ENCODE data around the gene DUSP3.

DUSP3 gene

DNA sequence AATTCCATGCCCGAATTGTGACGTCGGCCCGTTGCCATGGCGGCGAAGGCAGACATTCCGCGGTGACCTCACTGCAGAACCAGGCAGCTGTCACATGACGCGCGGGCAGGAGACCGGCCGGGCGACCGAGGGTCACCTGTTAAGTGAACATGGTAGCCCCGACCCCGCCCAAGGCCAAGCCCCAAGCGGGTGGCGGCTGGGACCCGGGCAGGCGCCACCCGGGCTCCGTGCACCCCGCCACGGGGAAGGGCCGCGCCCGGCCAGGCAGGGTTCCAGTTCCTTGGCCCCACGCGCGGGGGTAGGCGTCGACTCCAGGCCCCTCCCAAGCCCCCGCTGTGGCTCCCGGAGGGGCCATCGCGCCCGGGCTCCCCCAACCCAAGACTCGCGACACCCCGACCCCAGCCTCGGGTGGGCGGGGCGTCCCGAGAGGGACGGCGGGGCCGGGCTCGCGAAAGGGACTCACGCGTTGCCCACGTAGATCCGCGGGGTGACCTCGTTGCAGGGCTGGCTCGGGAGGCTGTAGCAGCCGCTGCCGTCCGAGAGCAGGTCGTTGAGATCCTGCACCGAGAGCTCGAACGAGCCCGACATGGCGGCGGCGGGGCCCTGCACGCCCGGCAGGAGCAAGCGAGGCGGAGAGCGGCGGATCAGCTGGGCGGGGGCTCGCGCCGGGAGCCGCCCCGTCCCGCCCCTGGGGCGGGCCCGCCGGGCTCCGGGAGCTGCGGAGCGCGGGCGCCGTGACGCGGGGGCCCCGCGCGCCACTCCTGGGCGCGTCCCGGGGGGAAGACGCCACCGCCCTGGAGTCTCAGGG is at the start of gene DUSP3:
DUSP3 (minus strand) TSS at position 641 of the 808 bp plus-strand sequence; CDS start at position 588, 53 bp downstream.
- peak in 1 of 2 donors; percentile 66 for DNase-seq (ENCODE audit: low read depth in 2 of 2)

DNA sequence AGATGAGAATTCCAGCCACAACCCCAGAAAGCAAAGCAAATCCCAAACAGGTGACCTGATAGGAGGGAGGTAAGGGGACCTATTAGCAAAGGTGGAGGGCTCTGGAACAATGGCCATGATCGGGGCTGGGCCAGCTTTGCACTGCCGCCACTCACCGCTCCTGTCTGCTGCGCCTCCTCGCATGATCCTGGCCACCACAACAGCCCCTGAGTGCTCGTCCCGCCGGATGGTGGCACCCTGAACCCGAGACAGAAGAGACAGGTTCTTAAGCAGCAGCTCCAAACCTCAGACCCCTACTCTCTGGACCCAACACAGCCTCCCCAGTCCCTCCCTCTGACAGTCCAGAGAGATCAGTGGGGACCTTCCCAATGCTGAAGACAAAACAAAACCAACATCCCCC is 48.8 kb upstream of the DUSP3 start:
- no peak for DNase-seq (ENCODE audit: low read depth in 2 of 2)

DNA sequence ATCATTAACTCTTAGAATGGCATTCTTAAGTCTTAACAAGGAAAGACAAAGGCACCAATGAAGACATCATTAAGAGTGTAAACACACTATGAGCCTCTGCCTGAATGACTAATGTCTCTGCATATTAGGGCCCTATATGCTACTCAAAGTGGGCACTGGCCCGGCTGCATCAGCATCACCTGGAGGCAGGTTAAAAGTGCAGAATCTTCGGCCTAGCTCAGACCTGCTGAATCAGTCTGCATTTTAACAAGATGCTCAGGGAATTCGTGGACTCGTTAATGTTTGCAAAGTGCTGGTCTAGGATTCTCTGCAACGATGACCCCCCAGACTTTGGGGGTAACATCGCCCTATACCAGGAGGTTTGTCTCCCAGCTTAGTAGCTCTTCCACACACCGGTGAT is 47.4 kb upstream of the DUSP3 start:
- DNase-seq (ENCODE audit: low read depth in 2 of 2), result no peak

DNA sequence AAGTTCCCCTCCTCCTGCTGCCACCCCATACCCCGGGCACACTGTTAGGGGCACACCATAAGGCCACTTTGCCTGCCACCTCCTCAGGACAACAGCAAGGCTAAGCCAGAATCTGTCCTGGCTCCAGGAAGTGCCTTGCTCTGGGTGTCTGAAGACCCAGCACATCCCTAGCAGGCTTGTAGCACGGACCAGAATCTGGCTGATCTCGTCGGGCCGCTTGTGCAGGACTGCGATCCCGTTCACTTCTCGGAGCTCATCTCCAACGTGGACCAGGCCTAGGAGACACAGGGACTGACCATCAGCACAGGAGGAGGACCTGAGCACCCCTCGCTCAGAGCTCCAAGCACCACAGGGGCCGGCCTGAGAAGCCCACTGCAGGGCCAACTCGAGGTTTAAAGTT is 46.8 kb upstream of the DUSP3 start:
- no peak for DNase-seq (ENCODE audit: low read depth in 2 of 2)

DNA sequence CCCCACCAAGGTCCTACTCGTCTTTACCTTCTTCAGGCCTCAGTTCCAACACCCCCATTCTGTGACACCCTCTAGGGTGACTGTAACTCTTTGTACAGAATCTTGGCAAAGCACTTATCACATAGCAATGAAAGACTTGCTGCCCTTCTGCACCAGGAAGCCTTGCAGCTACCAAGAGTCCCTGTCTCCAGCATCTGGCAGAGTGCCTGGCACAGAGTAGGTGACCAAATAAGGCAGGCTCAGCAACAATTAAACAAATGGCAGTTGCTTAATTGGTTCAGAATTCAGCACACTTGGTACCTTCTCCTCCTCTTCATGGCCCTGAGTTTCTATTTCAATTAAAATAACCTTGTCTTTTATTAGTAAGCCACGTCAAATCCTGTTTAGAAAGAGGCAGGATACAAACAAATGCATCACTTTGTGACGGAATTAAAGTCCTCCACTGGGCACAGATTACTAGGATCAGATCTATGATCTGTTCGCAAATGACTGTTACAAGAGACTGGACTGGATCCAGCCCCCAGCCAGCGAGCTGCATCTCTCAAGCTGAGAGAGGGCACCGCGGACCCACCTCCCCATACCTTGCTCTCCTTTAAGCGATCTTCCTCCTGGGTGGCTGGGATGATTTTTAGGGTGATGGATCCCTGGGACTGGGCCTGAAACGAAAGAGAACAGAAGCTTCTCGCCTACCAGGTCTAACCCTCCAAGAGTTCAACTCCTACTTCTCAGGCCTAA is 44.7 kb upstream of the DUSP3 start:
- DNase-seq (ENCODE audit: low read depth in 2 of 2), result no peak

DNA sequence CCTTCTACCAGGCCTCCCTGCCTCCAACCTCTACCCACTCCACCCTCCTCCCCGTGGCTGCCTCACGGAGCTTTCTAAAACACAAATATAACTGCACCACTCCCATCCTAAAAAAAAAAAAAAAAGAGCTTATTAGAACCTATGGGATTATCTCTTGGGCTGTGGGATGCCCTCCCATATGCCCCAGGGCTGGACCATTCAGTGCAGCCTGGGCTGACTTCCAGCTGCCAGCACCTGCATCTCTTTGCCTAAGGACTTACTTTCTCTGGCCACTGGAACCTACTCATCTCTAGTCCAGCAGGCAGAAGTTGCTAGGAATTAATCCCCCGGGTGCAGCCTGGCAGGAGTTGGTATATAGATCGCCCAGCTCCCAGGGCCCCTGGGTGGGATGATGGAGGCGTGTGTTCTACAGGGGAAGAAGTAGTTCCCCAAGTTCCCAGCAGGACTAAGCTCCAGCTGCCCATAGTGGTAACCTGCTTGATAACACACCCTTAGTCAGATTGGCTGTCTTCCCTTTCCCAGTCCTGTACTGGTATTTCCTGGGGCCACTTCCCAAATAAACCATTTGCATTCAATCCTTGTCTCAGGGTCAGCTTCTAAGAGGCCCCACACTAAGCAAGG is 43.9 kb upstream of the DUSP3 start:
- no peak for DNase-seq (ENCODE audit: low read depth in 2 of 2)

DNA sequence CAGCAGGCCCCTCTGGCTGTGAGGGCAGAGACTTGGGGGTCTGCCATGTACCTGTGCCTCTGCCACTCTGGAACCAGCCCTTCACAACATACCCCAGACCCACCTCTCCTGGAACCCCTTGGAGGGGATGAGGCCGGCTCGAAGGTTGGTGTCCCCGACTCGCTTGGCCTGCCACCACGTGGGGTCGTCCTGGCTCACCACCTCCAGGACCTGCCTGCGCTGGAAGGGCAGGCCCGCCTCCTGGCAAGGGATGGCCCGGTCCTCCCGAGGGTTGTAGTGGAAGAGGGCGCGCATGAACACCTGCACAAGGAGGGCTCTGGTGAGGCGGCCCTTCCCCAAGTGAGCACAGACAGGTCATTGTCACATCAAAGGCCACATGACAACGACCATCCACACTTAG is 42.0 kb upstream of the DUSP3 start:
- no peak for DNase-seq (ENCODE audit: low read depth in 2 of 2)

- DNase-seq (ENCODE audit: low read depth in 2 of 2), result no peak
Measured at GRCh38 chr17:43818966-43819365, 40.2 kb upstream of the DUSP3 start.

DNA sequence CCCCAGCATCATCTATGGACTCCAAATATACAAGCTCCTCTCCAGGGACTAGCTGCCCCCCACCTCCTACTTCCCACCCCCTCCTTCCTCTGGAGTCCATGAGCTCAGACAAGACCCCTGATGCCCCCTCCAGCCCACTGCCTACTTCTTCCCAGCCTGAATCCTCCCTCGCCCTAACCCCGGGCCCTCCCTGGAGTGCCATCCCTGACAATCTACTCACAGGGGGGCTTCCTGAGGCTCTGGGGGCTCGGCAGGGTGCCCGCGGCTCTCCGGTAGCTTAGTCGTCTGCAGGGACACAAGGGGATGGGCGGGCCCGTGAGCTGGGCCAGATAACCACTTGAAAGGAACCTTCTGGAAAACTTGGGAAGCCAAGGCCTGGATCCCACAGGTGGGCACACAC is 39.0 kb upstream of the DUSP3 start:
- DNase-seq (ENCODE audit: low read depth in 2 of 2), result no peak

DNA sequence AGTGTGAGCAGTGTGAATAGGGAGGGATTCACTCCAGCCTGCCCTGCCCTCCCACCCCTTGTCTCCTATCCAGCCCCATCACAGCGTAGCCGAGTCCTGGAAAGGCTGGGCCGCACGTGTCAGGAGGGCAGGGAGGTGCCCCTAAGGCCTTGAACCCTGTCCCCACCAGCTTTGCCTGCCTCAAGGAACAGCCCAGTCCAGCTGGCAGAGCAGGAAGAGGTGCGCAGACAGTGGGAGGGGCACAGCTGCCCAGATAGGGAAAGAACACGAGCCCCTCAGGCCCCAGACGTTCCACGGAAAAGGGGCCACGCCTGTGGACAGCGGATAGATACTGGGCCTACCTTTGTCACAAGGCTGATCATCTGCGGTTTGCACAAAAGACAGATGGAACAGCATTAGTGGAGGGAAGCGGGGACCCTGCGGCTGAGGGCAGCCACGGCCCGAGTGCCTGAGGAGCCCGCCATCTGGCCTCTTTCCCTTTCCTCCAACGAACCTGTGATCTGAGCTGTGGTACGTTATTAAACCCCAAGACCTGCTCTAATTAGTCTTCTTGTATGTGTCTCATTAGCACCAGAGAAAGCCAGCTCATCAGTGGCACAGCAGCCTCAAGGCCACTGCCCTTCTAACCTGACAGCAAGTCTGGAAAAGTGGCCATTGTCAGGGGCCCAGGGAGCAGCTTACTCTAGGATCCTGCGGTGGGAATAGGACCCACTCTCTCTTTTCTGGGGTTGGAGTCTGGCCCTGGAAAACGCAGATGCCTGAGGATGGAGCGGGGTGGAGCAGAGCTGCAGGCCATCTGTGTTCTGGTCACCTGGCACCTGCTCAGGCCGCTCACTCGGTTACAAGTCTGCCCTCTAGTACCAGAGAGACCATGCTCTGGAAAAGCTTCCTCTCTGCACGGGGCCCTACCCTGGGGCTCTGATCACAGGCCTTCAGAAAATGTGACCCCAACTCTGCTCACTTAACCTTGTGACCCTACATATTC is 37.9 kb upstream of the DUSP3 start:
- no peak for DNase-seq (ENCODE audit: low read depth in 2 of 2)

DNA sequence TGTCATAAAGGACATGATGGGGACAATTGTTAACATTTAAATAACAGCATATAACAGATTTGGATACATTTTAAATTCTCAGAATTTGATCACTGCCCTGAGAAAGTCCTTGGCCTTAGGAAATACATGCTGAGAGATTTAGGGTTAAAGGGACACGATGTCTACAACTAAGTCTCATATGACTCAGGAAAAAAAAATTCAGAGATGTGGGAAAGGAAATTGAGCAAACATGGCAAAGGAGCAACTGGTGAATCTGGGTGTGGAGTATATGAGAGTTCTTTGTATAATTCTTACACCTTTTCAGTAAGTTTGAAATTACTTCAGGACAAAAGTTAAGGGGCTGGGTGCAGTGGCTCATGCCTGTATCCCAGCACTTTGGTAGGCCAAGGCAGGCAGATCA is 35.9 kb upstream of the DUSP3 start:
- no peak for DNase-seq (ENCODE audit: low read depth in 2 of 2)

- DNase-seq (ENCODE audit: low read depth in 2 of 2), result no peak
Measured at GRCh38 chr17:43814026-43814425, 35.2 kb upstream of the DUSP3 start.

DNA sequence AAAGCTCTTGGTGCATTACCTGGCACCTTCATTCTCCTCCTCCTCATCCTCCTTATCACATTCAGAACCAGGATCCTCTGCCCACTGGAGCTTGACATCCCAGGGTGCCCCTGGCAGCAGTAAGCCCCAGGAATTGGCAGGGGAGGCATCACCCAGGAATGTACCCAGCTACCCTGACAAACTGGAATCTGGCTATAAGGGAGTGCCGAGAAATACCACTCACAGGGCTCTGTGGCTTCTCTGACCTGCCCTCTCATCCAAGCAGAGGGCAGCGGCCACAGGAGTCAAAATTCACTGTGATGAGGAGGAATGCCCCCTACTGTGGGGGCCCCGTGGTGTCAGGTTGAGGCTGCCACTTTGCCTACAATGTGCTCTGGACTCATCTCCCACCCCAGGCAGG is 34.6 kb upstream of the DUSP3 start:
- no peak for DNase-seq (ENCODE audit: low read depth in 2 of 2)

- DNase-seq (ENCODE audit: low read depth in 2 of 2), result no peak
Measured at GRCh38 chr17:43812396-43813265, 33.9 kb upstream of the DUSP3 start.

DNA sequence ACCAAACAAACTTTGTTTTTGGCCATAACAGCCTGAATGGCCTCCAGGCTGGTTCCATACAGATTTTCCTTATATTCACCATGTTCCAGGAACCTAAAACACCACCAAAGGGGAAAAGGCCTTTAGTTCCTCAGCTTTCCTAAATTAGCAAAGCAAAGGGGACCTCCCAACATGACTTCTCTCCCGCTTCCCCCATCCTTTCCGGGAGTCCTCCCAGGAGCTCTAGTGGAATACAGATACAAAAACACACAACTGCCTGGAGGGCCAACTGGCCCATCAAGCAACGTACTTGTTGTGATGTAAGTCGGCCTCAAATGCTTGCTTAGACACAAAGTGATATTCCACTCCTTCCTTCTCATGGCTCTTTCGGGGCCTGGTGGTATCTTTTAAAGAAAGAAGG is 32.0 kb upstream of the DUSP3 start:
- no peak for DNase-seq (ENCODE audit: low read depth in 2 of 2)

DNA sequence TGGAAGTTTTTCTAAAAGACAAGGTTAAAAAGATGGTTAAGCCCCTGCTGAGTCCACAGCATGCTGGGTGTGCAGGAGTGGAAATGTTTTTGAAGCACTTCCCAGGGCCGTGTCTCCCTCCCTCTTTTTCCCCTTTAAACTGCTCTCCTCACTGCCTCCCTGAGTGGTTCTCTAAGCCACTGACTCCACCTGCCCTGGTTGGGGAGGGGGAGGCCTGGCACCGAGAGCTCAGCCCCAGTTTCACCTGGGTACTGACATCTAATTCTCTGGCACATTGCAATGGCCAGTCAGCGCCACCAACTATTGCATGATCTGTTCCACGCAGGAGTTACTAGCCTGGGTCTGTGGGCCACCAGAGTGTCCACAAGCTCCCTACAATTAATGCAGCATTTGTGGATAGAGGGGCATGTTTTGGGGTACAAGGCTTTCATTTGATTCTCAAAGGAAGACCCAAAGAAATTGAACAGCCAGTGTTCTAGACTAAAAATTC is 31.5 kb upstream of the DUSP3 start:
- DNase-seq (ENCODE audit: low read depth in 2 of 2), result no peak

GRCh38 chr17:43809121-43809520 is 30.3 kb upstream of the DUSP3 start:
- DNase-seq (ENCODE audit: low read depth in 2 of 2), result no peak

DNA sequence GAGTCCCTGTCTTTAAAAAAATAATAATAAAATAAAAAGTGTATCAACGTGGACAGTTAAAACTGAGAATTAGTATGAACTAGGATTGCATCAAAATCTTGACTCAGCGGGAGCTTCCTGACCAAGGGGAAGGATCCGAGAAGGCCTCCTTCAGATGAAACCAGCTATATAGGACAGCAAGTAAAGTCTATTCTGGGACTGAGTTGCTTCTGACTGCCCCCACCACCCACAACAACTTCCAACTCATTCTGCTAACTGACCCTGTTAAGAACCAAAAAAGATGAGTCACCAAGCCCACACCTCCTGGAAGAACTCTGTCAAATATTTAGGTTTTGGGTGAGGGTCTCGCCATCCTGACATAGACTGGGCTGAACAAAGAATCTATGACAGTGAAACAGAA is 29.3 kb upstream of the DUSP3 start:
- no peak for DNase-seq (ENCODE audit: low read depth in 2 of 2)

DNA sequence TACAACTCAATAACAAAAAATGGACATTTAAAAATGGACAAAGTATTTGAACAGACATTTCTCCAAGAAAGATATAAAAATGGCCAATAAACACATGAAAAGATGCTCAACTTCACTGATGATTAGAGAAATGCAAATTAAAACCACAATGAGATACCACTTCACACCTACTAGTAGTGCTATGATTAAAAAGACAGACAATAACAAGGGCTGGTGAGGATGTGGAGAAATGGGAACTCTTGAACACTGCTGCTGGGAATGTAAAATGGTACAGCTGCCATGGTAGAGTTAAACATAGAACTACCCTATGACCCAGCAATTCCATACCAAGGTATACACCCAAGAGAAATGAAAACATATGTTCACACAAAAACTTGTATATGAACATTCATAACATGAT is 26.3 kb upstream of the DUSP3 start:
- no peak for DNase-seq (ENCODE audit: low read depth in 2 of 2)

DNA sequence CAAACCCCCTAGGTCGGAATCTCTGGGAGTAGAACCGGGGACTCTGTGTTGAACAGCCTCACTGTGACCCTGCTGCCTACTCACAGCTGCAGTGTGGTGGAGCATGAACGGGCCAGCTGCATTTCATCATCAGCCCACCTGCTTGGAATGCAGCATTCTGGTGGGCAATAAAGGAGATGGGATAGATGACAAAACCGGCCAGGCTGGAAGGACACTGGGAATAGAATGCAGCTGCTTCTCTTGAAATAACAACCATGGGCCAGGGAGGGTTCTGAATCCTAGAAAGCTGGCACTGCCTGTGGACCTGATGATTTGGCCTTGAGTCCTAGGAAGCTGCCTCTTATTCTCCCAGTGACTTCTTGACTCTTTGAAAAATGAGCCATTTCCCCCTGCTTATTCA is 25.0 kb upstream of the DUSP3 start:
- no peak for DNase-seq (ENCODE audit: low read depth in 2 of 2)

DNA sequence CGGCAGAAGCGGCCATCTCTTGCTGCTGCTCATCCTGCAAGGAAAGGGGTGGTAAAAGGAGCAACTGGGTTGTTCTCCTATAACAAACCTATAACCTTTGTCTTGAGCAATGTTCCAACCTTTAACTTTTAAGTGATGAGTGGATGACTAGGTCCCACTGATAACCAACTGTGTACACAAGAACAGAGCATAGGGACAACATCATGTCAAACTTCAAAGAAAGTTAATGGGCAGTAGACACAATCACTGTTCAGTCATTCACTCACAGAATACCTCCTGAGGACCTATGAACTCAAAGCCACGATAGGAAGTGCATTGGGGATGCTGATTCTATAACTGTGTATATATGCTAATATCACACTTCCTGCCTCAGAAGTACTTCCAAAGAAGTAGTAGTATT is 23.1 kb upstream of the DUSP3 start:
- DNase-seq (ENCODE audit: low read depth in 2 of 2), result no peak

Measured in stimulated activated CD8-positive, alpha-beta memory T cell treated with anti-CD3 and anti-CD28 coated beads, Interleukin-7, amount 100 ng/mL, for 4 hours (primary cell).